Esophagus (tissue), 2 donors: ENCODE results near the gene SLC7A7. TPM values are rescaled to one million over a fixed set of nuclear protein-coding genes. Genes with fewer than 3 reads are reported as not detected.
"Not testable (repeated sequence)": the region's sequence is repeated elsewhere in the genome, so short reads cannot be mapped to it uniquely, and the experiment has no call there.

Experiments
- H3K27ac ChIP-seq, 2 donors: one replicate each; pipeline ENCODE4 v1.5.1; 2013; ENCODE audit warnings: low read depth in 2 of 2, mild to moderate bottlenecking in 2 of 2, inconsistent platforms in 1 of 2, low read length in 1 of 2, moderate library complexity in 1 of 2
- H3K27me3 ChIP-seq, 2 donors: one replicate each; pipeline ENCODE4 v1.6.1; 2013; ENCODE audit warnings: low read length in 2 of 2, control low read depth in 1 of 2, mild to moderate bottlenecking in 1 of 2; ENCODE audit not compliant: insufficient read depth in 2 of 2, control insufficient read depth in 1 of 2
- H3K36me3 ChIP-seq, 2 donors: one replicate each; pipeline ENCODE4 v1.6.1; 2013; ENCODE audit warnings: low read length in 1 of 2; ENCODE audit not compliant: control insufficient read depth in 2 of 2, insufficient read depth in 2 of 2
- H3K4me1 ChIP-seq, 2 donors: one replicate each; pipeline ENCODE4 v1.6.1; 2013; ENCODE audit warnings: low read length in 1 of 2; ENCODE audit not compliant: control insufficient read depth in 2 of 2, insufficient read depth in 2 of 2
- H3K4me3 ChIP-seq, 2 donors: one replicate each; pipeline ENCODE4 v1.5.1; 2013; ENCODE audit warnings: low read length in 2 of 2, mild to moderate bottlenecking in 2 of 2, low read depth in 1 of 2, moderate library complexity in 1 of 2
- H3K9me3 ChIP-seq, 2 donors: one replicate each; pipeline ENCODE4 v1.6.1; 2013; ENCODE audit warnings: mild to moderate bottlenecking in 2 of 2, low read depth in 1 of 2, low read length in 1 of 2, moderate library complexity in 1 of 2; ENCODE audit not compliant: control insufficient read depth in 2 of 2, insufficient read depth in 1 of 2
- WGBS, 2 donors: extraction: QIAGEN DNeasy Blood & Tissue Kit; methylation state at CpG; one replicate each; pipeline ENCODE4 v1.1.7; 2013; 5-methylcytosine and 5-hydroxymethylcytosine counted together
- polyA plus RNA-seq, 2 donors: library from polyadenylated mRNA; stranded (reverse); fragments of 200-250 nt; gene quantifications; one replicate each; pipeline ENCODE4 v1.2.3, GENCODE V29; 2013
- donor health status: healthy with polysubstance abuse.
- donor health status: Bipolar disorder and iron deficiency.

SLC7A7 gene
- polyA plus RNA-seq, 2 donors = 0.98 to 1.5 TPM

DNA sequence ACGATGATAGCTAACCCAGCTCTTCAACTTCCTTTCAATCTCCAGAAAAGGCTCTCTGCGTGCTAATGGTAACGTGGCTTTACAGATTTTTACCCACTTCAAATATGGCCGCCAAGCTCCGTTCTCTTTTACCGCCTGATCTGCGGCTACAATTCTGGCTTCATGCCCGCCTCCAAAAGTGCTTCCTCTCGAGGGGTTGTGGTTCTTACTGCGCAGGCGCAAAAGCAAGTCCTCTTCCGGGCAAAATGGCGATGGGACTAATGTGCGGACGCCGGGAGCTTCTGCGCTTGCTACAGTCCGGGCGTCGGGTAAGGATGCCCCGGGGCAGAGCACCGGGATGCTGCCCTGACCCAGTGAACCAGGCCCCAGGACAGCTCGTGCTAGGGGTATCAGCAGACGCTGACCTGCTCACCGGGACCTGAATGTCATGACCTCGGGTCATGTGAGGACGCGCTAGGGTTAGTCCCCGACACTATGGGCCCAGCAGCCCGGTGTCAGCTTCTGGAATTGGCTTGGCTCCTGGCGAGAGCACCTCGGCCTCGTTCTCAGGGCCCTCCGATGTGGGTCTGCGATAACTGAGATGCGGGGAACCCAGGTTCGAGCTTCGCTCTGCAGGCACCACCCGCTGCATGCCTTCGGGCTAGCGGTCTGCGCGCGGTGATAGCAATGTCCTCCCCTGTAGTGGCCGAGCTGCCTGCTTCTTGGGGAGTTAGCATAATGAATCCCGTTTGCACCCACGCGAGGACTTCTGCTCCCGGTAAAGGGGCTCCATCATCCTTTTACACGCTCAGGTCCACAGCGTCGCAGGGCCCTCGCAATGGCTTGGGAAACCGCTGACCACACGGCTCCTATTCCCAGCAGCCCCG, 48.5 kb downstream of the SLC7A7 start, which contains the start of gene OXA1L:
OXA1L (plus strand) TSS at position 232 of the 866 bp plus-strand sequence; CDS start at position 246, 14 bp downstream.
- 0% methylated on average over 49 to 56 of the region's 56 CpGs for WGBS, 2 donors
- Histone ChIP-seq H3K4me1 (peaks cover 0 to 4% of the 10 kb centered on the region in 2 donors), H3K9me3 (no peaks in the 10 kb centered on the region), H3K27ac (peak within 1 kb of the TSS; percentile 79 to 83), H3K4me3 (peak within 1 kb of the TSS; percentile 93 to 97), H3K36me3 (peaks cover 9 to 24% of the 10 kb centered on the region in 2 donors), H3K27me3 (no peaks in the 10 kb centered on the region)

- Histone ChIP-seq H3K9me3 (no peaks in the 10 kb centered on the region), H3K27me3 (no peaks in the 10 kb centered on the region), H3K4me1 (peaks cover 0 to 4% of the 10 kb centered on the region in 2 donors), H3K4me3 (no peak overlapping the region), H3K36me3 (peaks cover 2 to 3% of the 10 kb centered on the region in 2 donors), H3K27ac (no peak overlapping the region)
- 81% methylated on average over 4 of the region's 4 CpGs for WGBS, 2 donors
Measured at GRCh38 chr14:22764382-22764781, 50.9 kb downstream of the SLC7A7 start.

DNA sequence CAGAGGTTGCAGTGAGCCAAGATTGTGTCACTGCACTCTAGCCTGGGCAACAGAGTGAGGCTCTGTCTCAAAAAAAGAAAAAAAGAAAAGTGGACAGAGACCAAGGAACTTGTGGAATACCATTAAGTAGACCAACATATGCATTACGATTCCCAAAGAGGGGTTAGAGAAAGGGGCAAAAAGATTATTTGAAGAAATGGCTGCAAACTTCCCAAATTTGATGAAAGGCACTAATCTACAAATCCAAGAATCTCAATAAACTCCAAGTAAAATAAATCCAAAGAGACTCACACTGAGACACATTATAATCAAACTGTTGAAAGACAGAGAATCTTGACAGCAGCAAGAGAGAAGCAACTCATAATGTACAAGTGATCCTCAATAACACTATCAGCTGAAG, 53.5 kb downstream of the SLC7A7 start:
- Histone ChIP-seq H3K27me3 (no peaks in the 10 kb centered on the region), H3K36me3 (no peaks in the 10 kb centered on the region), H3K9me3 (no peaks in the 10 kb centered on the region), H3K27ac (no peak overlapping the region), H3K4me3 (no peak overlapping the region), H3K4me1 (no peaks in the 10 kb centered on the region)
- WGBS, 2 donors = 93 to 98% methylated on average over 1 of the region's 1 CpG

- H3K4me1 ChIP-seq, H3K9me3 ChIP-seq, H3K4me3 ChIP-seq, H3K27me3 ChIP-seq, H3K36me3 ChIP-seq, H3K27ac ChIP-seq: not testable (repeated sequence)
- 88 to 91% methylated on average over 9 of the region's 10 CpGs for WGBS, 2 donors
Measured at GRCh38 chr14:22757972-22758650, 57.1 kb downstream of the SLC7A7 start.

- Histone ChIP-seq H3K27ac (no peak overlapping the region), H3K4me1 (no peaks in the 10 kb centered on the region), H3K36me3 (no peaks in the 10 kb centered on the region), H3K27me3 (no peaks in the 10 kb centered on the region), H3K4me3 (no peak overlapping the region), H3K9me3 (no peaks in the 10 kb centered on the region)
- 57 to 66% methylated on average over 6 of the region's 6 CpGs for WGBS, 2 donors
Measured at GRCh38 chr14:22753586-22753985, 61.6 kb downstream of the SLC7A7 start.

DNA sequence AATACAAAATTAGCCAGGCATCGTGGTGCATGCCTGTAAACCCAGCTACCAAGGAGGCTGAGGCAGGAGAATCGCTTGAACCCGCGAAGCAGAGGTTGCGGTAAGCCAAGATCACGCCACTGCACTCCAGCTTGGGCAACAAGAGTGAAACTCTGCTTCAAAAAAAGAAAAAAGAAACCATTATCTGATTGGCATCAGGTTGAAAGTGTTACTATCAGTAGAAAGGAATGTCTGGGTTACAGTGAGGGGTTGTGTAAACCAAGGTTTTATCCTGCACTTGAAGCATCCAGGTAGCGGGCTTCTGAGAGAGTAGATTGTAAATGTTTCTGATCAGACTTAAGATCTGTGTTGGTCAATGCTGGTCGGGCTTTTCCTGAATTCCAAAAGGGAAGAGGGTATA, 62.8 kb downstream of the SLC7A7 start:
- Histone ChIP-seq H3K27me3 (no peaks in the 10 kb centered on the region), H3K4me3 (no peak overlapping the region), H3K36me3 (no peaks in the 10 kb centered on the region), H3K9me3 (no peaks in the 10 kb centered on the region), H3K4me1 (no peaks in the 10 kb centered on the region), H3K27ac (no peak overlapping the region)
- WGBS, 2 donors = 81 to 83% methylated on average over 8 of the region's 8 CpGs

DNA sequence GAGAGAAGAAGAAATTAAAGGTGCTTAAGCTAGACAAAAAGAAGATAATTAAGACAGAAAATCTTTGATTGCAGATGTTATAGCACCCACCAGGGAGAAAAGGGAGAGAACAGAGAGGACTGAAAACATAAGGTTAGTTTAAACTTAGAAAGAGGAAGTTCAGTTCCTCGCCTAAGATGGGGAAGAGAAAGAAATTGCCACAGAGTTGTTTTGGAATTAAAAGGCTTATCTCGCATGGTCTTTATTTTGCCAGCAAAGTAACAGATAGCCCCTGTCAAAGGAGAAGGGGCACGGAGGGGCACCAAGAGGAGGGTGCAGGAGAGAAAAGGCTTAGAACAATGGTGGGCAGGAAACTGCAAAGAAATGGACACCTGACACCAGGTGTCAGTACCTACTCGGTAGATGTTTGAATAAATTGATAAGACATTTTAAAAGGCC, 66.6 kb downstream of the SLC7A7 start:
- no peak overlapping the region for H3K27ac ChIP-seq
- no peaks in the 10 kb centered on the region for H3K36me3 ChIP-seq
- H3K27me3 ChIP-seq = no peaks in the 10 kb centered on the region
- no peaks in the 10 kb centered on the region for H3K9me3 ChIP-seq
- 28 to 32% methylated on average over 4 of the region's 4 CpGs for WGBS, 2 donors
- no peaks in the 10 kb centered on the region for H3K4me1 ChIP-seq
- H3K4me3 ChIP-seq = no peak overlapping the region

GRCh38 chr14:22748206-22748605, 67.0 kb downstream of the SLC7A7 start:
- H3K4me3 ChIP-seq = no peak overlapping the region
- H3K4me1 ChIP-seq = no peaks in the 10 kb centered on the region
- no peaks in the 10 kb centered on the region for H3K36me3 ChIP-seq
- no peaks in the 10 kb centered on the region for H3K9me3 ChIP-seq
- WGBS, 2 donors = 69 to 76% methylated on average over 4 of the region's 4 CpGs
- no peaks in the 10 kb centered on the region for H3K27me3 ChIP-seq
- no peak overlapping the region for H3K27ac ChIP-seq

GRCh38 chr14:22747769-22748168, 67.5 kb downstream of the SLC7A7 start:
- no peaks in the 10 kb centered on the region for H3K36me3 ChIP-seq
- no peak overlapping the region for H3K27ac ChIP-seq
- 68 to 77% methylated on average over 4 of the region's 4 CpGs for WGBS, 2 donors
- H3K4me1 ChIP-seq = no peaks in the 10 kb centered on the region
- no peaks in the 10 kb centered on the region for H3K27me3 ChIP-seq
- H3K9me3 ChIP-seq = no peaks in the 10 kb centered on the region
- H3K4me3 ChIP-seq = no peak overlapping the region
